GM12878 (cell line): ENCODE data around the gene RNPEP. TPM values are rescaled to one million over a fixed set of nuclear protein-coding genes. Genes with fewer than 3 reads are reported as not detected.

ENCODE experiments used
- ATAC-seq: fragments of 200-7000 bp; cut with Tn5 transposase; 3 replicates; pipeline ENCODE4 v1.9.1; 2020; ENCODE audit warnings: mild to moderate bottlenecking, moderate library complexity
- BruUV-seq: library from RNA; stranded (reverse); fragments of 400-500 nt; replicated peaks from 2 replicates; lab custom pipeline; 2021; lab: Mats Ljungman, UMichigan
- CTCF ChIA-PET: fragments of 300-600 bp; sonication (Branson Sonifier 250); formaldehyde crosslinking; extraction: SDS; loops from one replicate; lab custom pipeline; 2021; ENCODE audit warnings: inconsistent platforms; lab: Yijun Ruan, JAX
- POLR2A ChIA-PET: fragments of 350-600 bp; formaldehyde crosslinking; extraction: SDS; loops from one replicate; lab custom pipeline; 2021; ENCODE audit warnings: inconsistent platforms; lab: Charles Lee
- RAD21 ChIA-PET: fragments of 300-600 bp; sonication (Branson Sonifier 250); formaldehyde crosslinking; loops from one replicate; lab custom pipeline; 2023; ENCODE audit warnings: antibody characterized with exemption; ENCODE audit not compliant: unreplicated experiment; lab: Charles Lee
- SMC1A ChIA-PET: fragments of 300-600 bp; sonication (Branson Sonifier 250); formaldehyde crosslinking; loops from one replicate; lab custom pipeline; 2023; ENCODE audit not compliant: unreplicated experiment, uncharacterized antibody; lab: Charles Lee
- DNase-seq: peaks from one replicate; pipeline ENCODE4 v3.0.0-alpha.2; 2011; ENCODE audit warnings: low read depth, low spot score
- FAIRE-seq: peaks from 3 replicates; lab custom pipeline; 2011; peaks lifted over from hg19 to GRCh38; lab: Jason Lieb, UNC
- H2AFZ ChIP-seq: 2 replicates; pipeline ENCODE4 v1.6.0; 2011; ENCODE audit warnings: low read depth, low read length, control low read depth; ENCODE audit not compliant: control insufficient read depth
- H3K27ac ChIP-seq: 2 replicates; pipeline ENCODE4 v1.5.1; 2011; ENCODE audit warnings: control low read depth; ENCODE audit not compliant: control insufficient read depth, insufficient read depth
- H3K27me3 ChIP-seq, 2 experiments: replicated peaks in 1 of 2; 2 replicates each; pipeline versions ENCODE4 v1.6.0 to v1.6.1; 2011; ENCODE audit warnings: low read length in 1 of 2; ENCODE audit not compliant: control insufficient read depth in 2 of 2, insufficient read depth in 2 of 2
- H3K36me3 ChIP-seq, 2 experiments: 2 replicates each; pipeline ENCODE4 v1.5.1; 2011; ENCODE audit warnings: low read length in 1 of 2; ENCODE audit not compliant: control insufficient read depth in 2 of 2, insufficient read depth in 2 of 2
- H3K4me1 ChIP-seq: 2 replicates; pipeline ENCODE4 v1.6.1; 2011; ENCODE audit warnings: mild to moderate bottlenecking, low read length, moderate library complexity, mixed read lengths; ENCODE audit not compliant: control insufficient read depth, insufficient read depth
- H3K4me2 ChIP-seq: 2 replicates; pipeline ENCODE4 v1.6.0; 2011; ENCODE audit warnings: control low read depth; ENCODE audit not compliant: control insufficient read depth, insufficient read depth
- H3K4me3 ChIP-seq: fragments of 200-600 bp; sonication (generic); 2 replicates; pipeline ENCODE4 v1.5.1; 2016
- H3K79me2 ChIP-seq: 2 replicates; pipeline ENCODE4 v1.6.0; 2011; ENCODE audit warnings: low read length; ENCODE audit not compliant: control insufficient read depth, insufficient read depth
- H3K9ac ChIP-seq: 2 replicates; pipeline ENCODE4 v1.8.0; 2011; ENCODE audit warnings: low read length, control low read depth, mixed read lengths; ENCODE audit not compliant: control insufficient read depth, insufficient read depth
- H3K9me3 ChIP-seq: replicated peaks from 3 replicates; pipeline ENCODE4 v1.5.1; 2011; ENCODE audit warnings: mild to moderate bottlenecking, low read length; ENCODE audit not compliant: control insufficient read depth, insufficient read depth
- H4K20me1 ChIP-seq: 2 replicates; pipeline ENCODE4 v1.6.0; 2011; ENCODE audit not compliant: control insufficient read depth, insufficient read depth
- GATAD2B ChIP-seq: fragments of 450-650 bp; conservative IDR thresholded peaks from 2 replicates; pipeline ENCODE4 v1.6.1; 2017; ENCODE audit warnings: low read depth, mild to moderate bottlenecking, moderate library complexity
- NFYA ChIP-seq: IDR thresholded peaks from 2 replicates; pipeline ENCODE4 v1.6.1; 2011; ENCODE audit warnings: low read depth, mild to moderate bottlenecking, low read length, improper control_type of control experiment, borderline replicate concordance
- POLR2A ChIP-seq: IDR thresholded peaks from 2 replicates; pipeline ENCODE4 v1.6.1; 2011; ENCODE audit warnings: low read depth, mild to moderate bottlenecking, low read length
- RAD21 ChIP-seq: IDR thresholded peaks from 2 replicates; pipeline ENCODE4 v1.6.1; 2011; ENCODE audit warnings: mild to moderate bottlenecking, low read depth, low read length, moderate library complexity; ENCODE audit not compliant: insufficient read depth
- SIN3A ChIP-seq: IDR thresholded peaks from 2 replicates; pipeline ENCODE4 v1.6.1; 2012; ENCODE audit warnings: low read depth, low read length, improper control_type of control experiment
- SMC3 ChIP-seq: IDR thresholded peaks from 2 replicates; pipeline ENCODE4 v1.6.1; 2011; ENCODE audit warnings: low read length, improper control_type of control experiment, borderline replicate concordance
- ZZZ3 ChIP-seq: IDR thresholded peaks from 2 replicates; pipeline ENCODE4 v1.6.1; 2011; ENCODE audit warnings: low read depth; ENCODE audit not compliant: control insufficient read depth, insufficient read length
- WGBS: methylation state at CpG from one replicate; pipeline ENCODE4 v1.1.6; 2016; ENCODE audit warnings: low lambda C conversion rate; ENCODE audit not compliant: insufficient replicate concordance, insufficient coverage; ENCODE audit errors: missing lambda C conversion rate; 5-methylcytosine and 5-hydroxymethylcytosine counted together
- in situ Hi-C: fragments of 300-500 bp; cut with MboI; formaldehyde crosslinking; loops from 9 replicates; pipeline ENCODE4 v1.14.3; 2018; ENCODE audit warnings: mixed read lengths
- intact Hi-C: fragments of 100-400 bp; cut with micrococcal nuclease; formaldehyde crosslinking; loops from one replicate; pipeline ENCODE4 v1.14.2; 2022; ENCODE audit not compliant: unreplicated experiment
- polyA plus RNA-seq, 11 experiments: library from polyadenylated mRNA; depleted of rRNA in 4 of 11; unstranded in 6 of 11; stranded (reverse) in 5 of 11; fragments of >200 nt; fragmentation: Nextera tagmentation in 4 of 11; fragmentation: Illumina TruSeq in 1 of 11; extraction: Ambion mirVana in 4 of 11; extraction: Trizol in 1 of 11; gene quantifications; 1 replicate in 1 of 11; 2 replicates in 10 of 11; pipeline versions ENCODE4 v1.2.1 to v1.2.3, GENCODE V29; 2011 to 2016; ENCODE audit warnings: inconsistent platforms in 2 of 11, missing spikeins in 2 of 11, low read depth in 1 of 11
- total RNA-seq, 4 experiments: library from RNA; depleted of rRNA in 3 of 4; stranded (reverse); fragments of >200 nt in 3 of 4; fragmentation: Illumina TruSeq in 1 of 4; extraction: Trizol in 1 of 4; gene quantifications; 2 replicates each; pipeline versions ENCODE4 v1.2.1 to v1.2.3, GENCODE V29; 2013 to 2021
- TF ChIP-seq, protein P1 (sequence below), 3 experiments: IDR thresholded peaks in 2 of 3; conservative IDR thresholded peaks in 1 of 3; 2 replicates each; pipeline ENCODE4 v1.5.1; 2011; ENCODE audit warnings: low read depth in 3 of 3, low read length in 3 of 3, mild to moderate bottlenecking in 3 of 3, control low read depth in 2 of 3, moderate library complexity in 2 of 3, inconsistent platforms in 1 of 3, mixed read lengths in 1 of 3; ENCODE audit not compliant: control insufficient read depth in 2 of 3, insufficient read depth in 1 of 3; ENCODE audit errors: extremely low read depth in 1 of 3

Gene RNPEP
- total and polyA plus RNA-seq, 10 of the 15 experiments (the other 5 are each of a cell fraction or from before 2014, with no cell fraction given), result 18.3 to 68.2 (median 44.6) TPM

DNA sequence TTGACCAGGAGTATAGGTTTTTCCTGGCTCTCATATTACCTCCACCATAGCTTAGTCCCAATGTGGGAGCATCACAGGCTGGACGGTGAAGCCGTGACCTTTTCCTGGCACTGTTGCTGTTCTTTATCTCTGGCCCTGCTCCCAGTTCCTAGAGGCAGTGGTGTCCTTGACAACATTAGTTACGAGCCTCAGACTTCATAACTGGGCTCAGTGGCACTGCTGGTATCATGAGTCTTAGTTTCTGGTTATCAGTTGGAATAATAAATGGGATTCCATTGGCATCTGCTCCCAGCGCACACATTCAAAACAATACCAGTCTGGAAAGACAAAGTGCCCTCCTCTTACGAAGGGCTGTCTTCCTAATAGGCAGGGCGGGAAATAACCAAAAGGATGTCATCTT is 8.0 kb downstream of the RNPEP start:
- Histone ChIP-seq H3K36me3 (peaks cover 4 to 9% of the 10 kb centered on the region in 2 experiments; a peak in 3 of 4 replicates), H4K20me1 (no peaks in the 10 kb centered on the region), H3K27me3 (no peaks in the 10 kb centered on the region), H3K4me2 (no peak overlapping the region), H3K79me2 (peaks cover 2% of the 10 kb centered on the region), H2AFZ (no peak overlapping the region), H3K9me3 (no peaks in the 10 kb centered on the region), H3K9ac (no peak overlapping the region), H3K4me1 (no peaks in the 10 kb centered on the region), H3K4me3 (no peak overlapping the region), H3K27ac (no peak overlapping the region)
- RAD21 ChIA-PET, result no interaction called here
- in situ Hi-C loops, result no loop called here
- TF ChIP-seq SIN3A, result no peak
- POLR2A ChIA-PET, result no interaction called here
- BruUV-seq, result TSS peak; percentile 6
- CTCF ChIA-PET, result no interaction called here
- no peak for ATAC-seq
- intact Hi-C loops, result no loop called here
- WGBS, result 89% methylated on average over 6 of the region's 6 CpGs
- SMC1A ChIA-PET, result no interaction called here
- DNase-seq, result no peak
- no peak for FAIRE-seq

DNA sequence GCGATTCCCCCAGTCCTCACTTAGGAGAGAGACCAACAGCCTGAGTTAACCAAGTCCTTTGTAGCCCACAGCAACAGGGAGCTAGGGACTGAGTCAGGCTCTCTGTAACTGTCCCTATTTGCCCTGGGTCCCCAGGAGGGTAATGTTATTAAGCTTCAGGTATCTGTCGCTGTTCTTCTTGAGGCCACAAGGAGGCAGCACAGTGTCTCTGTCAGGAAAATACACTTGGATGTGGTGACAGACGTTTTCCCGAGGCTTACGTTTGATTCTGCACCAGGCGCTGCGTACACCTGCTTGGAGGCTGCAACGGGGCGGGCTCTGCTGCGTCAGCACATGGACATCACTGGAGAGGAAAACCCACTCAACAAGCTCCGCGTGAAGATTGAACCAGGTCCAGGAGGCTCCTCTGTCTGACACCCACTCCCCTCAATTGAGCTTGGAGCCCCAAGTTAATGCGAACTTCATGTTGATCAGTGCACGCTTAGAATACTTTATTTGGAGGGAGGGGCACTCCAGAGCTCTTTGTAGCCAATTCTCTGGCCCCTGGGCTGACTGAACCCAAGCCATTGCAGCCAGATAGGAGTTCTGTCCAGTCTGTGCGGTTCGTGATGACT is 17.3 kb downstream of the RNPEP start:
- POLR2A ChIA-PET, result no interaction called here
- H3K4me2 ChIP-seq, result no peak overlapping the region

More for the DNA sequence above, 17.3 kb downstream of the RNPEP start:
- Histone ChIP-seq H3K27me3 (no peaks in the 10 kb centered on the region), H2AFZ (no peak overlapping the region), H3K27ac (no peak overlapping the region), H4K20me1 (no peaks in the 10 kb centered on the region), H3K4me3 (no peak overlapping the region), H3K9ac (no peak overlapping the region), H3K4me1 (no peaks in the 10 kb centered on the region), H3K9me3 (no peaks in the 10 kb centered on the region), H3K79me2 (no peaks in the 10 kb centered on the region), H3K36me3 (peaks cover 12% of the 10 kb centered on the region in 2 experiments; a peak in 3 of 4 replicates)
- no TSS peak for BruUV-seq
- SMC1A ChIA-PET, result interaction anchor here (0.9 to 4.0 kb wide), 16 partner anchors 9 to 156 kb away, joined by 3 to 20 read pairs (median 4); partner anchors contain the start of gene ELF3
- CTCF ChIA-PET, result interaction anchor here (0.6 to 5.8 kb wide), 42 partner anchors 9 to 1571 kb away, joined by 3 to 119 read pairs (median 4); partner anchors contain the start of genes ELF3, GPR37L1, PTPN7 and RNPEP
- DNase-seq, result no peak
- RAD21 ChIA-PET, result interaction anchor here (0.5 to 2.1 kb wide), 14 partner anchors 9 to 678 kb away, joined by 3 to 11 read pairs (median 4); partner anchors contain the start of gene ELF3
- FAIRE-seq, result peak; percentile 90
- ATAC-seq, result peak; percentile 92
- in situ Hi-C loops (no loop called here), intact Hi-C loops (loop anchor here (1.0 kb wide), 1 partner anchor 120 kb away; no protein-coding TSS in a partner anchor)
- TF ChIP-seq SMC3 (peak; percentile 74), GATAD2B (no peak), NFYA (no peak), ZZZ3 (no peak), RAD21 (peak; percentile 42; the same call in 1 of the 2 replicates), POLR2A (0 out of 2 replicates have a peak, but pooled peaks have one; percentile 25)
- TF ChIP-seq, protein P1, sequence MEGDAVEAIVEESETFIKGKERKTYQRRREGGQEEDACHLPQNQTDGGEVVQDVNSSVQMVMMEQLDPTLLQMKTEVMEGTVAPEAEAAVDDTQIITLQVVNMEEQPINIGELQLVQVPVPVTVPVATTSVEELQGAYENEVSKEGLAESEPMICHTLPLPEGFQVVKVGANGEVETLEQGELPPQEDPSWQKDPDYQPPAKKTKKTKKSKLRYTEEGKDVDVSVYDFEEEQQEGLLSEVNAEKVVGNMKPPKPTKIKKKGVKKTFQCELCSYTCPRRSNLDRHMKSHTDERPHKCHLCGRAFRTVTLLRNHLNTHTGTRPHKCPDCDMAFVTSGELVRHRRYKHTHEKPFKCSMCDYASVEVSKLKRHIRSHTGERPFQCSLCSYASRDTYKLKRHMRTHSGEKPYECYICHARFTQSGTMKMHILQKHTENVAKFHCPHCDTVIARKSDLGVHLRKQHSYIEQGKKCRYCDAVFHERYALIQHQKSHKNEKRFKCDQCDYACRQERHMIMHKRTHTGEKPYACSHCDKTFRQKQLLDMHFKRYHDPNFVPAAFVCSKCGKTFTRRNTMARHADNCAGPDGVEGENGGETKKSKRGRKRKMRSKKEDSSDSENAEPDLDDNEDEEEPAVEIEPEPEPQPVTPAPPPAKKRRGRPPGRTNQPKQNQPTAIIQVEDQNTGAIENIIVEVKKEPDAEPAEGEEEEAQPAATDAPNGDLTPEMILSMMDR (IDR thresholded peaks at IDR 0.05 in 2 of 3, conservative IDR thresholded peaks at IDR 0.05 in 1 of 3; ENCODE audit: control insufficient read depth in 2 of 3, extremely low read depth in 1 of 3, insufficient read depth in 1 of 3, low read depth in 3 of 3, low read length in 3 of 3), result peak; percentile 67 to 73 (median 72)
- WGBS, result 79% methylated on average over 16 of the region's 16 CpGs
